Stomach (tissue), 9 donors: ENCODE measurements around the gene UBB. TPM values are rescaled to one million over a fixed set of nuclear protein-coding genes. Genes with fewer than 3 reads are reported as not detected.

Experiments
- DNase-seq, 2 donors: peaks; one replicate each; pipeline versions ENCODE4 v3.0.0 to v3.0.0-alpha.2; 2013 to 2019
- H3K27ac ChIP-seq, 5 donors: fragments of 200-600 bp in 4 of 5; sonication (generic) in 4 of 5; one replicate each; pipeline ENCODE4 v1.5.1; 2013 to 2019; ENCODE audit warnings: mild to moderate bottlenecking in 1 of 5, moderate library complexity in 1 of 5
- H3K27me3 ChIP-seq, 3 donors: fragments of 200-600 bp; sonication (generic); one replicate each; pipeline ENCODE4 v1.5.1; 2017 to 2019; ENCODE audit warnings: mixed run types in 1 of 3
- H3K36me3 ChIP-seq, 4 donors: fragments of 200-600 bp; sonication (generic); 1 replicate in 3 of 4; 2 replicates in 1 of 4; pipeline ENCODE4 v1.5.1; 2016 to 2019
- H3K4me1 ChIP-seq, 4 donors: fragments of 200-600 bp; sonication (generic); one replicate each; pipeline ENCODE4 v1.5.1; 2016 to 2019
- H3K4me3 ChIP-seq, 4 donors: fragments of 200-600 bp; sonication (generic) in 3 of 4; one replicate each; pipeline ENCODE4 v1.5.1; 2016 to 2019; ENCODE audit warnings: mild to moderate bottlenecking in 1 of 4
- H3K9me3 ChIP-seq, 4 donors: fragments of 200-600 bp; sonication (generic); one replicate each; pipeline ENCODE4 v1.5.1; 2016 to 2019
- EP300 ChIP-seq: sonication (generic); formaldehyde crosslinking; IDR thresholded peaks from one replicate; pipeline ENCODE4 v1.6.1; 2017; ENCODE audit warnings: antibody characterized with exemption
- POLR2A ChIP-seq, 4 donors: fragments of 450-650 bp; IDR thresholded peaks; one replicate each; pipeline ENCODE4 v1.6.1; 2016; ENCODE audit warnings: antibody characterized with exemption in 4 of 4, control low read depth in 2 of 4, mild to moderate bottlenecking in 1 of 4, moderate library complexity in 1 of 4
- POLR2AphosphoS5 ChIP-seq, 3 donors: sonication (generic); formaldehyde crosslinking; IDR thresholded peaks; one replicate each; pipeline ENCODE4 v1.6.1; 2016; ENCODE audit warnings: antibody characterized with exemption in 3 of 3
- WGBS, 5 donors: extraction: QIAGEN DNeasy Blood & Tissue Kit in 3 of 5; methylation state at CpG; one replicate each; pipeline versions ENCODE4 v1.1.5 to v1.1.7; 2013 to 2018; 5-methylcytosine and 5-hydroxymethylcytosine counted together
- intact Hi-C: fragments of 100-400 bp; cut with DNase I; formaldehyde crosslinking; loops from one replicate; pipeline ENCODE4 v1.15.1; 2023; ENCODE audit warnings: low total_unique reads
- polyA plus RNA-seq, 3 donors: library from polyadenylated mRNA; stranded (reverse); fragments of 200-250 nt; gene quantifications; one replicate each; pipeline ENCODE4 v1.2.3, GENCODE V29; 2013
- total RNA-seq, 5 donors: library from RNA; depleted of rRNA; stranded (reverse); fragments of >200 nt; gene quantifications; one replicate each; pipeline versions ENCODE4 v1.1.0 to v1.2.3, GENCODE V29; 2014 to 2016
- TF ChIP-seq, protein P1 (sequence below), 7 experiments: fragments of 450-650 bp in 4 of 7; fragments of 200-600 bp in 3 of 7; sonication (generic) in 3 of 7; IDR thresholded peaks; one replicate each; pipeline ENCODE4 v1.5.1; 2016 to 2019; ENCODE audit warnings: antibody characterized with exemption in 7 of 7, control low read depth in 2 of 7, mild to moderate bottlenecking in 1 of 7
- donor health status: healthy with polysubstance abuse.
- donor health status: Bipolar disorder and iron deficiency.
- donor health status: healthy.

UBB gene
- total and polyA plus RNA-seq, 8 donors, result 621 to 2,679 (median 919) TPM

DNA sequence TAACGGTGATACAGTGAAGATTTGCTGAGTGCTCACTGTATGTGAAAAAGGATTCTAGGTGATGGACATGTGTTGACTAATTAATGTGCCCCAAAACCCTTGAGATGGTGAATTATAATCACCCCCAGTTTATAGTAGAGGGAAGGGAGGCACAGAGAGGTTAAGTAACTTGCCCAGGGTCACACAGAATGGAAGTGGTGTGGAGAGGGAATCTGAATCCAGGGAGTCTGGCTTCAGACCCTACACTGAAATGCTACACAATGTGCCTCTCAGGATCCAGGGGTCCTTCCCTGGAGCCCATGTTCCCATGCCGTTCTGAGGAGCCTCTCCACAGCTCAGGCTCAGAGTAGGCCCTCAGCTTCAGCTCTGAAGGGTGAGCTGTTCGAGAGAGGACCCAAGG lies 46.1 kb downstream of the UBB start:
- Histone ChIP-seq H3K27ac (no peak overlapping the region), H3K4me3 (no peak overlapping the region), H3K27me3 (no peaks in the 10 kb centered on the region), H3K36me3 (peaks cover 0 to 73% (median 57%) of the 10 kb centered on the region in 4 donors), H3K4me1 (peaks cover 11 to 18% (median 13%) of the 10 kb centered on the region in 4 donors), H3K9me3 (no peaks in the 10 kb centered on the region)
- intact Hi-C loops, result no loop called here
- TF ChIP-seq, protein P1, sequence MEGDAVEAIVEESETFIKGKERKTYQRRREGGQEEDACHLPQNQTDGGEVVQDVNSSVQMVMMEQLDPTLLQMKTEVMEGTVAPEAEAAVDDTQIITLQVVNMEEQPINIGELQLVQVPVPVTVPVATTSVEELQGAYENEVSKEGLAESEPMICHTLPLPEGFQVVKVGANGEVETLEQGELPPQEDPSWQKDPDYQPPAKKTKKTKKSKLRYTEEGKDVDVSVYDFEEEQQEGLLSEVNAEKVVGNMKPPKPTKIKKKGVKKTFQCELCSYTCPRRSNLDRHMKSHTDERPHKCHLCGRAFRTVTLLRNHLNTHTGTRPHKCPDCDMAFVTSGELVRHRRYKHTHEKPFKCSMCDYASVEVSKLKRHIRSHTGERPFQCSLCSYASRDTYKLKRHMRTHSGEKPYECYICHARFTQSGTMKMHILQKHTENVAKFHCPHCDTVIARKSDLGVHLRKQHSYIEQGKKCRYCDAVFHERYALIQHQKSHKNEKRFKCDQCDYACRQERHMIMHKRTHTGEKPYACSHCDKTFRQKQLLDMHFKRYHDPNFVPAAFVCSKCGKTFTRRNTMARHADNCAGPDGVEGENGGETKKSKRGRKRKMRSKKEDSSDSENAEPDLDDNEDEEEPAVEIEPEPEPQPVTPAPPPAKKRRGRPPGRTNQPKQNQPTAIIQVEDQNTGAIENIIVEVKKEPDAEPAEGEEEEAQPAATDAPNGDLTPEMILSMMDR (IDR thresholded peaks at IDR 0.05), result no peak
- no peak for TF ChIP-seq POLR2AphosphoS5 (IDR thresholded peaks at IDR 0.05)
- no peak for TF ChIP-seq EP300
- no peak for TF ChIP-seq POLR2A (IDR thresholded peaks at IDR 0.05)
- 86 to 99% (median 96%) methylated on average over 2 to 3 of the region's 3 CpGs for WGBS, 5 donors
- DNase-seq, result no peak

DNA sequence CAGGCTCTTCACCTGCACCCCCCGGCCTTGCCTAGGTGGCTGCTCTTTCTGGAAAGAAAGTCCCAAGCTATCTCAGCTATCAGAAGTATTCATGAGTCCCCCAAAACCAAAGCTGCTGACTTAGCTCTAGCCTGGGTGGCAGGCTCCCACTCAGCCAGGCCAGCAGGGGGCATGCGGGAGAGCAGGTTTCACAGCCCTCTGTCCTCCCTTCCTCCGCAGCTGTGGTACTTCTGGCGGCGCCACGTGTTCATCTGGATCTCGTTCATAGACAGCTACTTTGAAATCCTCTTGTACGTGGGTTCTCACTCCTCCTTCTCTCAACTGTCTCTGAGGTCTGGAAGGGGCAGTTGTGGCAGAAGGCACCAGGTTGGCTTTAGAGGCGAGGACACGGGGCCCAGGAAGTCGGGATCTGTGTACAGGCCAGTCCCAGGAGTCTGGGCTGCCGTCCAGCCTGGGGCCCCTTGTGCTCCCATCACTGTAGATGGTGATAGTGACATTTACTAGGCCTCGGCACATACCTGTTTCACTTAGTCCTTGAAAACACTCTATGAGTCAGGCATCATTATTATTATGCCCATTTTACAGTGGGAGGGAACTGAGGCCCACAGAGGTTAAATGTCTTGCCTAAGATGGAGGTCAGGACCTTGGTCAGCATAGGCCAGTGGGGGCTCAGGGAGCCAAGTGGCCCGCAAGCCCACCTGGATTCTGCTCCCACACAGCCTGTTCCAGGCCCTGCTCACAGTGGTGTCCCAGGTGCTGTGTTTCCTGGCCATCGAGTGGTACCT lies 47.4 kb downstream of the UBB start:
- no peak overlapping the region for H3K4me3 ChIP-seq
- intact Hi-C loops, result no loop called here
- peak; percentile 73 to 85 for DNase-seq
- no peak overlapping the region for H3K27ac ChIP-seq
- H3K36me3 ChIP-seq, result peaks cover 0 to 65% (median 48%) of the 10 kb centered on the region in 4 donors
- peaks cover 11 to 18% (median 13%) of the 10 kb centered on the region in 4 donors for H3K4me1 ChIP-seq
- no peaks in the 10 kb centered on the region for H3K9me3 ChIP-seq
- H3K27me3 ChIP-seq, result no peaks in the 10 kb centered on the region
- 43 to 64% (median 49%) methylated on average over 15 of the region's 15 CpGs for WGBS, 5 donors
- TF ChIP-seq POLR2A (IDR thresholded peaks at IDR 0.05) (no peak), EP300 (no peak), POLR2AphosphoS5 (IDR thresholded peaks at IDR 0.05) (peak in 1 of 3 donors; percentile 13)
- TF ChIP-seq, protein P1 (IDR thresholded peaks at IDR 0.05), result peak in 5 of 7 experiments; percentile 41 to 68 (median 55)

DNA sequence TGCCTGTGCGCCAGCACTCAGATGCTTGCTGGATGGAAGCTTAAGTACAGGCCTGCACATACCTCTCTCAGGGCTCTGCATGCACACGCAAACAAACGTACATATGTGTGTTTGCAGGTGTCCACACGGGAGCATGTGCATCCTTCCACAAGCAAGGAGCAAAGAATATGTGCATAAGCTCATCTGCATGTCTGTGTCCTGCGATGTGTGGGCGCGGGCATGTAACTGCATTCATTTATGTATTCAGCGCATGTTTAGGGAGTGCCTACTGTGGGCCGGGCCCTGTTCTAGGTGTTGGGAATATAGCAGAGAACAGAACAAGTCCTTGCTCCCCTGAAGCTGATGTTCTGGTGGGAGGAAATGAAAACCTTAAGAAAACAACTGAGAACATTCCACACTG lies 48.2 kb downstream of the UBB start:
- intact Hi-C loops, result no loop called here
- H3K27me3 ChIP-seq, result no peaks in the 10 kb centered on the region
- WGBS, 5 donors, result 90 to 97% (median 93%) methylated on average over 9 of the region's 9 CpGs
- peaks cover 11 to 18% (median 13%) of the 10 kb centered on the region in 4 donors for H3K4me1 ChIP-seq
- TF ChIP-seq EP300 (no peak), POLR2A (IDR thresholded peaks at IDR 0.05) (no peak), POLR2AphosphoS5 (IDR thresholded peaks at IDR 0.05) (no peak)
- TF ChIP-seq, protein P1 (IDR thresholded peaks at IDR 0.05), result no peak
- no peaks in the 10 kb centered on the region for H3K9me3 ChIP-seq
- no peak overlapping the region for H3K4me3 ChIP-seq
- DNase-seq, result no peak
- no peak overlapping the region for H3K27ac ChIP-seq
- peaks cover 0 to 64% (median 41%) of the 10 kb centered on the region in 4 donors for H3K36me3 ChIP-seq

DNA sequence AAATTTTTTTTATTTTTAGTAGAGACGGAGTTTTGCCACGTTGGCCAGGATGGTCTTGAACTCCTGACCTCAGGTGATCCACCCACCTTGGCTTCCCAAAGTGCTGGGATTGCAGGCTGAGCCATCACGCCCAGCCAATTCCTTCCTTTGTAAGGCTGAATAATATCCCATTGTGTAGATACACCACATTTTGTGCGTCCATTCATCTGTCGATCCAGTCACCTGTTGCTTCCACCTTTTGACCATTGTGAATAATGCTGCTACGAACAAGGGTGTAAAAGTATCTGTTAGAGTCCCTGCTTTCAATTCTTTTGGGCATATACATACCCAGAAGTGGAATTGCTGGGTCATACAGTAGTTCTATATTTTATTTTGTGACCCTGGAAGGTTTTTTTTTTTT lies 49.8 kb downstream of the UBB start:
- WGBS, 5 donors, result 69 to 86% (median 72%) methylated on average over 6 of the region's 6 CpGs
- Histone ChIP-seq H3K27ac (no peak overlapping the region), H3K4me3 (no peak overlapping the region), H3K9me3 (no peaks in the 10 kb centered on the region), H3K27me3 (no peaks in the 10 kb centered on the region), H3K4me1 (peaks cover 4 to 12% (median 9%) of the 10 kb centered on the region in 4 donors), H3K36me3 (peaks cover 0 to 56% (median 41%) of the 10 kb centered on the region in 4 donors)
- intact Hi-C loops, result no loop called here
- no peak for TF ChIP-seq POLR2AphosphoS5 (IDR thresholded peaks at IDR 0.05)
- TF ChIP-seq, protein P1 (IDR thresholded peaks at IDR 0.05), result no peak
- TF ChIP-seq POLR2A (IDR thresholded peaks at IDR 0.05), result no peak
- TF ChIP-seq EP300, result no peak
- no peak for DNase-seq
